Tibial nerve (tissue), 4 donors: ENCODE data around the gene APOBEC3B. TPM values are rescaled to one million over a fixed set of nuclear protein-coding genes. Genes with fewer than 3 reads are reported as not detected.
"Not testable (repeated sequence)": the region's sequence is repeated elsewhere in the genome, so short reads cannot be mapped to it uniquely, and the experiment has no call there.

Experiments used
- DNase-seq, 2 donors: peaks; one replicate each; pipeline ENCODE4 v3.0.0-alpha.2; 2019; ENCODE audit warnings: low spot score in 2 of 2
- H3K27ac ChIP-seq, 4 donors: fragments of 200-600 bp; sonication (generic) in 3 of 4; one replicate each; pipeline ENCODE4 v1.5.1; 2017 to 2019; ENCODE audit warnings: mild to moderate bottlenecking in 1 of 4
- H3K27me3 ChIP-seq, 2 donors: fragments of 200-600 bp; sonication (generic) in 1 of 2; one replicate each; pipeline versions ENCODE4 v1.5.1 to v1.6.0; 2017 to 2019
- H3K36me3 ChIP-seq, 3 donors: fragments of 200-600 bp; sonication (generic); one replicate each; pipeline ENCODE4 v1.5.1; 2018 to 2019
- H3K4me1 ChIP-seq, 4 donors: fragments of 200-600 bp; sonication (generic) in 3 of 4; one replicate each; pipeline ENCODE4 v1.5.1; 2017 to 2019
- H3K4me3 ChIP-seq, 4 donors: fragments of 200-600 bp; sonication (generic) in 3 of 4; one replicate each; pipeline ENCODE4 v1.5.1; 2017 to 2019; ENCODE audit warnings: mild to moderate bottlenecking in 1 of 4, moderate library complexity in 1 of 4
- H3K9me3 ChIP-seq, 4 donors: fragments of 200-600 bp; sonication (generic) in 3 of 4; one replicate each; pipeline ENCODE4 v1.5.1; 2017 to 2019
- CTCF ChIP-seq, 5 experiments: fragments of 200-600 bp in 3 of 5; fragments of 450-650 bp in 2 of 5; sonication (generic) in 3 of 5; IDR thresholded peaks; one replicate each; pipeline ENCODE4 v1.5.1; 2016 to 2019; ENCODE audit warnings: antibody characterized with exemption in 5 of 5, mild to moderate bottlenecking in 3 of 5, moderate library complexity in 2 of 5
- EP300 ChIP-seq, 2 donors: sonication (generic); formaldehyde crosslinking; IDR thresholded peaks; one replicate each; pipeline ENCODE4 v1.6.1; 2017; ENCODE audit warnings: antibody characterized with exemption in 2 of 2, mild to moderate bottlenecking in 1 of 2
- POLR2A ChIP-seq, 2 donors: fragments of 450-650 bp; IDR thresholded peaks; one replicate each; pipeline ENCODE4 v1.6.1; 2017; ENCODE audit warnings: antibody characterized with exemption in 2 of 2, mild to moderate bottlenecking in 2 of 2, moderate library complexity in 2 of 2
- WGBS, 2 donors: methylation state at CpG; one replicate each; pipeline ENCODE4 v1.1.5; 2018; 5-methylcytosine and 5-hydroxymethylcytosine counted together
- total RNA-seq, 4 donors: library from RNA; depleted of rRNA; stranded (reverse); fragments of >200 nt; gene quantifications; one replicate each; pipeline ENCODE4 v1.1.0, GENCODE V29; 2016

APOBEC3B gene
- total RNA-seq, 4 donors from 2014 or later = 0.39 to 3.3 (median 0.60) TPM; not detected in 1

- DNase-seq = no peak
- no peaks in the 10 kb centered on the region for H3K36me3 ChIP-seq
- no peak for TF ChIP-seq CTCF (IDR thresholded peaks at IDR 0.05)
- TF ChIP-seq EP300 (IDR thresholded peaks at IDR 0.05) = no peak
- no peak for TF ChIP-seq POLR2A (IDR thresholded peaks at IDR 0.05)
- H3K27me3 ChIP-seq = no peaks in the 10 kb centered on the region
- WGBS, 2 donors = 84 to 92% methylated on average over 6 of the region's 6 CpGs
- no peak overlapping the region for H3K27ac ChIP-seq
- H3K9me3 ChIP-seq = no peaks in the 10 kb centered on the region
- H3K4me3 ChIP-seq = no peak overlapping the region
- no peaks in the 10 kb centered on the region for H3K4me1 ChIP-seq
Measured at GRCh38 chr22:38989466-38989865, 7.3 kb downstream of the APOBEC3B start.

- H3K27me3 ChIP-seq = peaks cover 0 to 21% of the 10 kb centered on the region in 2 donors
- H3K36me3 ChIP-seq, H3K9me3 ChIP-seq, H3K4me3 ChIP-seq, DNase-seq, H3K4me1 ChIP-seq, H3K27ac ChIP-seq: not testable (repeated sequence)
- 42 to 50% methylated on average over 8 to 12 of the region's 12 CpGs for WGBS, 2 donors
Measured at GRCh38 chr22:38992871-38993371, 10.8 kb downstream of the APOBEC3B start.

GRCh38 chr22:38996105-38996504 is 14.0 kb downstream of the APOBEC3B start:
- Histone ChIP-seq H3K4me3 (no peak overlapping the region), H3K4me1 (no peaks in the 10 kb centered on the region), H3K27me3 (peaks cover 0 to 21% of the 10 kb centered on the region in 2 donors), H3K36me3 (no peaks in the 10 kb centered on the region), H3K9me3 (no peaks in the 10 kb centered on the region), H3K27ac (no peak overlapping the region)
- TF ChIP-seq POLR2A (IDR thresholded peaks at IDR 0.05) (no peak), CTCF (IDR thresholded peaks at IDR 0.05) (no peak), EP300 (IDR thresholded peaks at IDR 0.05) (no peak)
- 58 to 76% methylated on average over 6 of the region's 6 CpGs for WGBS, 2 donors
- DNase-seq = no peak

- H3K4me1 ChIP-seq = no peaks in the 10 kb centered on the region
- no peaks in the 10 kb centered on the region for H3K9me3 ChIP-seq
- no peak overlapping the region for H3K4me3 ChIP-seq
- no peaks in the 10 kb centered on the region for H3K36me3 ChIP-seq
- H3K27me3 ChIP-seq = peaks cover 0 to 21% of the 10 kb centered on the region in 2 donors
- H3K27ac ChIP-seq = no peak overlapping the region
- 67 to 79% methylated on average over 3 of the region's 3 CpGs for whole genome bisulfite sequencing, 2 donors
- DNase-seq = no peak
- TF ChIP-seq EP300 (IDR thresholded peaks at IDR 0.05) (no peak), POLR2A (IDR thresholded peaks at IDR 0.05) (no peak), CTCF (IDR thresholded peaks at IDR 0.05) (no peak)
Measured at GRCh38 chr22:38997518-38997917, 15.4 kb downstream of the APOBEC3B start.

- peak; percentile 70 to 81 for DNase-seq
- peaks cover 0 to 10% (median 0%) of the 10 kb centered on the region in 4 donors for H3K4me1 ChIP-seq
- 10 to 16% methylated on average over 7 of the region's 7 CpGs for WGBS, 2 donors
- H3K36me3 ChIP-seq = no peaks in the 10 kb centered on the region
- no peaks in the 10 kb centered on the region for H3K9me3 ChIP-seq
- no peak overlapping the region for H3K27ac ChIP-seq
- TF ChIP-seq EP300 (IDR thresholded peaks at IDR 0.05) (peak in 1 of 2 donors; percentile 52), CTCF (IDR thresholded peaks at IDR 0.05) (peak; percentile 63 to 90 (median 81)), POLR2A (IDR thresholded peaks at IDR 0.05) (no peak)
- H3K4me3 ChIP-seq = no peak overlapping the region
- no peaks in the 10 kb centered on the region for H3K27me3 ChIP-seq
Measured at GRCh38 chr22:39003165-39003638, 21.1 kb downstream of the APOBEC3B start.
